ENCODE measurements around the gene DLGAP1.

DLGAP1 gene

DNA sequence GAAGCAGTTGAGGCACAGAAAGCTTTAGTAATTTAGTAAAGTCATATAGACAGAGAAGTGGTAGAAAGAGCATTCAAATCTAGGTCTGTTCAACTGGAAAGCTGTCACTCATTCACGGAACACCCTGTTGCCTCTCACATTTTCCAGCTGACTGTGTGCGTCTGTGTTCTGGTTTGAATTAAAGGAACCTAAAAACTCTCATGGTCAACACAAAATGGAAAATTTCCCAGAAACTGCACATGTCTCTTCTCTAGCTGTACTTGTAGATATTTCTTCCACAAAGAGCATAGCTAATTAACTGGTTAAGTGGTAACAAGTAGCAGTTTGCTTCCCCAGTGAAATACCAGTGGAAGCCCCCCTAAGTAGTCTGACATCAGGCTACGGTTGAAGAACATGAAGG lies 614.3 kb downstream of the DLGAP1 start:
- in situ Hi-C loops (cut with MboI; ENCODE audit: low pct_unique_long_range_greater_than_20kb, low sequenced_read_pairs, unreplicated experiment) = no loop called here
- DNase-seq (ENCODE audit: low spot score) = no peak
- TF ChIP-seq, protein P1, sequence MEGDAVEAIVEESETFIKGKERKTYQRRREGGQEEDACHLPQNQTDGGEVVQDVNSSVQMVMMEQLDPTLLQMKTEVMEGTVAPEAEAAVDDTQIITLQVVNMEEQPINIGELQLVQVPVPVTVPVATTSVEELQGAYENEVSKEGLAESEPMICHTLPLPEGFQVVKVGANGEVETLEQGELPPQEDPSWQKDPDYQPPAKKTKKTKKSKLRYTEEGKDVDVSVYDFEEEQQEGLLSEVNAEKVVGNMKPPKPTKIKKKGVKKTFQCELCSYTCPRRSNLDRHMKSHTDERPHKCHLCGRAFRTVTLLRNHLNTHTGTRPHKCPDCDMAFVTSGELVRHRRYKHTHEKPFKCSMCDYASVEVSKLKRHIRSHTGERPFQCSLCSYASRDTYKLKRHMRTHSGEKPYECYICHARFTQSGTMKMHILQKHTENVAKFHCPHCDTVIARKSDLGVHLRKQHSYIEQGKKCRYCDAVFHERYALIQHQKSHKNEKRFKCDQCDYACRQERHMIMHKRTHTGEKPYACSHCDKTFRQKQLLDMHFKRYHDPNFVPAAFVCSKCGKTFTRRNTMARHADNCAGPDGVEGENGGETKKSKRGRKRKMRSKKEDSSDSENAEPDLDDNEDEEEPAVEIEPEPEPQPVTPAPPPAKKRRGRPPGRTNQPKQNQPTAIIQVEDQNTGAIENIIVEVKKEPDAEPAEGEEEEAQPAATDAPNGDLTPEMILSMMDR (IDR thresholded peaks at IDR 0.05; ENCODE audit: extremely low read depth, insufficient read depth, missing control alignments) = no peak

DNA sequence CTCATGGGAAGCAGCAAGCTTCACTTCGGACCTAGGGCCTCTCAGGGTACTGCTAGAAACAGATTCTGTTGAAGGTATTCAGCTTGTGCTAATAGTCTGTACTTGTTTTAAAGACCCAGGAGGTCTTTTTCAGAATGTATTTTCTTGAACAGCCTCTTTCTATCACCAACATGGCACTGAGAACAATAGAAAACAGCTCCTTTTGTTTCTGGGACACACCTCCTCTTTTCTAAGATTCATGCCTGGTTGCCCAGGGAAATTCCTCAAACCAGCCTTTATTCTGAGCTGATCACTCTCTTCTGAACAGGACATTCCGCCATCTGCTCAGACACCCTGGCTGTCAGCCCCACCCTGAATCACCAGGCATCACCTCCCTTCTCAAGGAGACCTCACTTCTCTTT lies 615.5 kb downstream of the DLGAP1 start:
- TF ChIP-seq, protein P1 (IDR thresholded peaks at IDR 0.05; ENCODE audit: extremely low read depth, insufficient read depth, missing control alignments) = no peak
- no peak for DNase-seq (ENCODE audit: low spot score)
- in situ Hi-C loops (cut with MboI; ENCODE audit: low pct_unique_long_range_greater_than_20kb, low sequenced_read_pairs, unreplicated experiment) = no loop called here

DNA sequence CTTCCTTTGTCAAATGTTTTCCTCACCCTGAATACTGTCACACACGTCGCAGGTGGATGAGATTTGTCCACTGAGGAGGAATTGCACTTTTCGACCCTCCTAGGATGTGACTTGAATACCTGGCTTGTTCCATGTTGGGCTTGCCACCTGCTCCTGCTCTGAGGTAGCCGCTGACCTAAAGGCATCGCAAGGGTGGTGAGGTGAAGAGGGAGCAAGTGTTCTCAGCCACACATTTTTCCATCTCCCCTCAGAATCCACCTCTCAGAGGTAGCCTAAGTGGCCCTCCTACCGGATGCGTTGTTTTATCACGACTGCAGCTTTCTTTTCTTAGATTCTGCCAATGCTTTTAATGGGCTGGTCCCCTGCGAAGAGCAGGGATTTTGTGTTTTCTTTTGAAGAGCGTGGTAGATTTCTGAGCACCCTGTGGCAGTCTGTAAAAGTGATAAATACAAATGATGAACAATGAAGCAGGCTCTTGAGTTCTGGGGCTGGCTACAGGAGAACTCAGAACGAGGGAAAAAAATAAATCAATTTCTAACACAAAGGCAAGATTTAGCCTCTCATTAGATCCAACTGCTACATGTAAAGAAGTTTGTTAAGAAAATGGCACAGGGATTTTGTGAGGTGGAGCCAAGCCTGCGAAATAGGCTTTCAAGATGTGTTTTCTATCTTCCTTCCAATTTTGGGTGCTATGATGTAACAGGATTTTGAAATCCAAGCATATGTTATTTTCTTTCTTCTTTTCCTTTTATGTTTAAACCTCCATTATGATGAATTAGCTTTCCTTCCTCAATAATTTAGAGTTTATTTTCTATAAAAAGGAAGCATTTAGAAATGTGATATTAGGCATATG lies 618.4 kb downstream of the DLGAP1 start:
- in situ Hi-C loops (cut with MboI; ENCODE audit: low pct_unique_long_range_greater_than_20kb, low sequenced_read_pairs, unreplicated experiment) = no loop called here
- DNase-seq (ENCODE audit: low spot score) = no peak
- TF ChIP-seq, protein P1 (IDR thresholded peaks at IDR 0.05; ENCODE audit: extremely low read depth, insufficient read depth, missing control alignments) = no peak

DNA sequence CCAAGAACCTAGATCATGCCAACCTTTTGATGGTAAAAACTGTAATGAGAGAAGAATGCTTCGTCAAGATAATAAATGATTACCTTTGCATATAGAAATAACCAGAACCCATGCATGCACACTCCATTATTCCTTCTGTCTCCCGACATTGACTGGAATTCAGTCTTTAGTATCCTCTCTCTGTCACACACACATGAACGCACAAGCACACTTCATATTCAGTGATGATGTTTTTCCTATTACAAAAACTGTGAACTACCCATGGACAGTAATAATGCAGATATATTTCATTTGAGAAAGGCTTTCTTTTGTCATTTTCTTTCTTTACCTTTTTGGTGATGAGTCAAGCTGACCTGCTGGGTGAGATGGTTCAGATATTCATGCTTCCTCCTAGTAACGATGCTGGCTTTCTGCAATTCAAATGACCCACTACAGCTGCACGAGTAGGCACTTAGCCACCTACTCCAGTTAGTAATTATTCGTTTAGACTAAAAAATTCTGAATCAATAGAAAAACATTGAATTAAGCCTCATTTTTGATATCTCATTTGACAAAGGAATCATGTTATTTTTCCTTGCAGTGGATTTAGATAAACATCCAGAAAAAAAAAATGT lies 623.0 kb downstream of the DLGAP1 start:
- TF ChIP-seq, protein P1 (IDR thresholded peaks at IDR 0.05; ENCODE audit: extremely low read depth, insufficient read depth, missing control alignments) = no peak
- in situ Hi-C loops (cut with MboI; ENCODE audit: low pct_unique_long_range_greater_than_20kb, low sequenced_read_pairs, unreplicated experiment) = no loop called here
- DNase-seq (ENCODE audit: low spot score) = no peak

DNA sequence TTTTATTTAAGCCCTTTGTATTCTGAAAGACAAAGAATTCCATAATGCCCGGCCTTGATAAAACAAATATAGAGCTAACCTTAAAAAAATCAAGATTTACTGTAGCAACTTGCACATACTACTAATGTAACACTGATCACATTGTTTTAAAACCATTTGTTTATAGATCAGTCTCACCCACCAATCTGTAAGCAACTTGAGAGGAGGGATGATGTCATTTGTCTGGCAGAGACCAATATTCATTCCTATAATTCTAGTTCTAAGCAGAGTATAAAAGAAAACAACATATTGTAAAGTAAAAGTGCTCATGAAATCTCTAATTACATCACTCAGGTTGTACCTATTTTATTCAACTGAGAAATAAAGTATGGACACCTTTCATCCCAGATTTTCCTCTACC lies 624.5 kb downstream of the DLGAP1 start:
- no peak for DNase-seq (ENCODE audit: low spot score)
- in situ Hi-C loops (cut with MboI; ENCODE audit: low pct_unique_long_range_greater_than_20kb, low sequenced_read_pairs, unreplicated experiment) = no loop called here
- TF ChIP-seq, protein P1 (IDR thresholded peaks at IDR 0.05; ENCODE audit: extremely low read depth, insufficient read depth, missing control alignments) = no peak

DNA sequence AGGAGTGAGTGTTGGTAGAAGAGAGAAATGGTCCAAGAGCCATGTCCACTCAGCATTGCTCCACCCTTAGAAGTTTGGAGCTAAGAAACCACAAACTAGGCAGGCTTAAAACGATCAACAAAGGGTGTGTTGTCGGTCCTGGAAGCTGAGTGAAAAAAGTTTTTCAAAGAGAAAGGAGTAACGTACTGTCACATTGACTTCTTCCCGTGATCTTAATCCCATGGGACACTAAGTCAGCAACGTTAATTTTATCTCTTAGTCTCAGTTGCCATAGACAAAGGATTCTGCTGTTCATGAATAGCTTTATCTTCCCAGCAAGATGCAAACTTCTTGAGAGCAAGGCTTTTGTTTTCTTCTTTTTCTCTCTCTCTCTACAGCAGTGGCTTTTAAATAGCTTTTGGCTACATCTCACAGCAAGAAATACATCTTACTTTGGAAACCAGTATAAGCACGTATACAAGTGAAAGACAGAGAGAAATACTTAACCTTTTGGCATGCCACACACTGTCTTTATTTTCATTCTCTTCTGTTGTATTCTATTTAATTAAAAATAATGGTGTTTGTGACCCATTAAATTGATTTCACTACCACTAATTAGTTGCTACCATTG lies 627.8 kb downstream of the DLGAP1 start:
- DNase-seq (ENCODE audit: low spot score) = no peak
- in situ Hi-C loops (cut with MboI; ENCODE audit: low pct_unique_long_range_greater_than_20kb, low sequenced_read_pairs, unreplicated experiment) = no loop called here
- TF ChIP-seq, protein P1 (IDR thresholded peaks at IDR 0.05; ENCODE audit: extremely low read depth, insufficient read depth, missing control alignments) = no peak

All from GM13977 (cell line).